Measurements from ENCODE around the gene ETFA. TPM values are rescaled to one million over a fixed set of nuclear protein-coding genes. Genes with fewer than 3 reads are reported as not detected.

The ETFA gene
- total and polyA plus RNA-seq, 2 of the 8 experiments (the other 6 are each of a cell fraction or from before 2014, with no cell fraction given): 60.9 to 90.0 TPM

GRCh38 chr15:76169018-76169417 is 142.3 kb downstream of the ETFA start:
- ChIA-PET POLR2A (ENCODE audit: partially characterized antibody) (interaction anchor here (1.0 to 1.8 kb wide), 2 partner anchors 18 to 167 kb away, joined by 4 to 5 read pairs; no protein-coding TSS in a partner anchor), CTCF (ENCODE audit: partially characterized antibody) (interaction anchor here (0.9 to 9.7 kb wide), 6 partner anchors 9 to 29 kb away, joined by 3 to 89 read pairs (median 8); no protein-coding TSS in a partner anchor)
- no peak overlapping the region for H2BK20ac ChIP-seq (ENCODE audit: low read length)
- no peaks in the 10 kb centered on the region for H3K36me3 ChIP-seq (ENCODE audit: control insufficient read depth in 2 of 4, insufficient read depth in 4 of 4, low read length in 3 of 4)
- no peak overlapping the region; the same call in 1 of the 2 replicates for H4K8ac ChIP-seq (ENCODE audit: extremely low read depth, insufficient read depth, low read length)
- no peak overlapping the region for H4K5ac ChIP-seq (ENCODE audit: insufficient read length, low read depth, low read length)
- no peak overlapping the region for H3K4me3 ChIP-seq (ENCODE audit: extremely low read depth in 1 of 4, insufficient read depth in 2 of 4, low read depth in 3 of 4, low read length in 4 of 4)
- no peaks in the 10 kb centered on the region for H3K9me3 ChIP-seq (ENCODE audit: insufficient read depth in 2 of 2, low read depth in 1 of 2, low read length in 1 of 2)
- H2BK5ac ChIP-seq (ENCODE audit: low read depth, low read length): no peak overlapping the region
- no peak overlapping the region for H3K9ac ChIP-seq (replicated peaks in 1 of 4; ENCODE audit: extremely low read depth in 1 of 4, low read depth in 3 of 4, low read length in 3 of 4)
- WGBS, 2 experiments (ENCODE audit: extremely low coverage in 1 of 2, insufficient coverage in 1 of 2, insufficient read length in 1 of 2, insufficient replicate concordance in 2 of 2, low coverage in 1 of 2, low lambda C conversion rate in 2 of 2, missing lambda C conversion rate in 1 of 2): 67% methylated on average over 4 of the region's 4 CpGs; no CpG with 5 or more reads in 1 of the 2 experiments
- no peak overlapping the region for H2BK120ac ChIP-seq (replicated peaks; ENCODE audit: low read depth, low read length)
- H2BK15ac ChIP-seq (ENCODE audit: low read length): no peak overlapping the region
- DNase-seq (ENCODE audit: low read depth in 1 of 2, low spot score in 2 of 2): no peak
- H3K4ac ChIP-seq (replicated peaks; ENCODE audit: insufficient read length, low read depth, low read length): no peak overlapping the region
- no peaks in the 10 kb centered on the region for H3K23me2 ChIP-seq (ENCODE audit: low read depth, low read length)
- no peak for TF ChIP-seq CBX8 (IDR thresholded peaks at IDR 0.05; ENCODE audit: borderline replicate concordance, low read depth, low read length)
- TF ChIP-seq USF2 (IDR thresholded peaks at IDR 0.05; ENCODE audit: low read length): peak; percentile 80
- peak; percentile 86 for TF ChIP-seq SIX5 (IDR thresholded peaks at IDR 0.05; ENCODE audit: low read depth, low read length)
- TF ChIP-seq EZH2 (IDR thresholded peaks at IDR 0.05; ENCODE audit: low read depth, low read length, severe bottlenecking): no peak
- TF ChIP-seq SP1 (IDR thresholded peaks at IDR 0.05; ENCODE audit: low read depth, low read length): 0 out of 2 replicates have a peak, but pooled peaks have one; percentile 42
- peak; percentile 93 for TF ChIP-seq YY1 (IDR thresholded peaks at IDR 0.05; ENCODE audit: low read depth, low read length)
- H3K27me3 ChIP-seq (replicated peaks in 1 of 4; ENCODE audit: control insufficient read depth in 3 of 4, extremely low read depth in 1 of 4, insufficient read depth in 3 of 4, low read length in 3 of 4): no peaks in the 10 kb centered on the region
- no peak overlapping the region for H3K56ac ChIP-seq (replicated peaks; ENCODE audit: insufficient read length, low read depth, low read length)
- H3K4me1 ChIP-seq (replicated peaks in 1 of 4; ENCODE audit: control insufficient read depth in 3 of 4, insufficient read depth in 4 of 4, low read length in 3 of 4): peaks cover 0 to 5% (median 0%) of the 10 kb centered on the region in 4 experiments; a peak in 1 of 7 replicates
- no peak overlapping the region for H3K18ac ChIP-seq (ENCODE audit: extremely low read depth, low read length)
- H3K27ac ChIP-seq (ENCODE audit: low read depth, low read length): no peak overlapping the region
- no peak overlapping the region for H3K14ac ChIP-seq (ENCODE audit: insufficient read length)
- no peak overlapping the region for H3K23ac ChIP-seq (ENCODE audit: insufficient read length)
- no peak overlapping the region for H3K4me2 ChIP-seq (ENCODE audit: insufficient read depth in 1 of 2, low read depth in 2 of 2, low read length in 2 of 2)
- FAIRE-seq: peak; percentile 28
- H2AFZ ChIP-seq (ENCODE audit: low read length): peak overlapping the region; percentile 59
- H2BK12ac ChIP-seq (ENCODE audit: low read depth, low read length): no peak overlapping the region
- H4K20me1 ChIP-seq (replicated peaks in 1 of 2; ENCODE audit: control insufficient read depth in 1 of 2, insufficient read depth in 2 of 2, low read length in 2 of 2): no peaks in the 10 kb centered on the region
- no peaks in the 10 kb centered on the region for H3K79me1 ChIP-seq (ENCODE audit: low read depth, low read length)
- no peaks in the 10 kb centered on the region for H3K79me2 ChIP-seq (ENCODE audit: control insufficient read depth in 1 of 2, insufficient read depth in 2 of 2, low read length in 2 of 2)
- H2AK5ac ChIP-seq (ENCODE audit: low read depth, low read length): no peak overlapping the region
- H4K91ac ChIP-seq (replicated peaks; ENCODE audit: insufficient read length, low read length): no peak overlapping the region

All from H1 (cell line).